HuH-7 (cell line): ENCODE data around the gene QARS1.

Experiments
- DNase-seq: peaks from one replicate; pipeline ENCODE4 v3.0.0; 2011; ENCODE audit warnings: low spot score

Gene QARS1

GRCh38 chr3:49104427-49105291 is at the start of gene QARS1:
QARS1 (minus strand) TSS chr3:49104757; CDS start chr3:49104733, 24 bp downstream.
- peak; percentile 100 for DNase-seq

GRCh38 chr3:49153349-49153912 is 48.9 kb upstream of the QARS1 start:
- DNase-seq: no peak

- no peak for DNase-seq
Observed at GRCh38 chr3:49151610-49152009, 47.1 kb upstream of the QARS1 start.

GRCh38 chr3:49148159-49148558 is 43.6 kb upstream of the QARS1 start:
- no peak for DNase-seq

GRCh38 chr3:49140080-49140479 is 35.5 kb upstream of the QARS1 start:
- no peak for DNase-seq

GRCh38 chr3:49135499-49135898 is 30.9 kb upstream of the QARS1 start:
- no peak for DNase-seq

- DNase-seq: no peak
Observed at GRCh38 chr3:49134471-49135265, 30.1 kb upstream of the QARS1 start.

GRCh38 chr3:49133226-49133951 is 28.8 kb upstream of the QARS1 start:
- DNase-seq: peak; percentile 94

- peak; percentile 89 for DNase-seq
Observed at GRCh38 chr3:49132437-49133225, 28.1 kb upstream of the QARS1 start, which contains the start of gene LAMB2. LAMB2 (minus strand) TSS chr3:49133050; CDS start chr3:49132867, 183 bp downstream.

- no peak for DNase-seq
Observed at GRCh38 chr3:49132073-49132436, 27.5 kb upstream of the QARS1 start.

GRCh38 chr3:49131576-49131975 is 27.0 kb upstream of the QARS1 start:
- DNase-seq: no peak

- no peak for DNase-seq
Observed at GRCh38 chr3:49131040-49131439, 26.5 kb upstream of the QARS1 start.

- DNase-seq: no peak
Observed at GRCh38 chr3:49124991-49125670, 20.6 kb upstream of the QARS1 start.

GRCh38 chr3:49124203-49124602 is 19.6 kb upstream of the QARS1 start:
- DNase-seq: no peak

- no peak for DNase-seq
Observed at GRCh38 chr3:49123687-49124086, 19.1 kb upstream of the QARS1 start.

GRCh38 chr3:49122886-49123545 is 18.5 kb upstream of the QARS1 start:
- no peak for DNase-seq

- DNase-seq: no peak
Observed at GRCh38 chr3:49122451-49122850, 17.9 kb upstream of the QARS1 start.

- no peak for DNase-seq
Observed at GRCh38 chr3:49122022-49122421, 17.5 kb upstream of the QARS1 start.

GRCh38 chr3:49121132-49121736 is 16.7 kb upstream of the QARS1 start:
- peak; percentile 34 for DNase-seq
